ENCODE measurements around the gene GRIK3.
"Not testable (repeated sequence)": the region's sequence is repeated elsewhere in the genome, so short reads cannot be mapped to it uniquely, and the experiment has no call there.

GRIK3 gene

GRCh38 chr1:36900128-36900527 lies 134.2 kb downstream of the GRIK3 start:
- no peak for DNase-seq

GRCh38 chr1:36897813-36898212 lies 136.5 kb downstream of the GRIK3 start:
- DNase-seq: not testable (repeated sequence)

GRCh38 chr1:36894824-36895223 lies 139.5 kb downstream of the GRIK3 start:
- DNase-seq: no peak

DNA sequence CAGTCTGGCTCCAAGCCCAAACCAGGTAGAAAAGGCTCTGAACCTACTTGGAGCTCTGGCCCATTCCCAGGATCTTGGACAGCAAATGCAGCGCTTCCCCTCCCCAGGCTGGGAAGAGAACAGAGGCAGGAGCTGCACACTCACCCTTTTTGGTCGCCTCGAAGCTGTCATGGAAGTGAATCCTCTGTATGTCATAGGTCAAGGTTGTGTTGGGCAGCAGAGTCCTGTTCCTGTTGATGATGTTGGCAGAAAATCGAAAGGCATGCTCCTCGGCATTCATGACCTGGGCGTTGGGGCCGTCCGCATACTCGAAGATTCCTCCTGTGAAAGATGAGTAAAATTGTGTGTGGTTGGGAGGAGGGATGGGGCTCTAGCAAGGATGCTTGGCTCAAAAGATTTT lies 143.5 kb downstream of the GRIK3 start:
- DNase-seq: no peak

- DNase-seq: no peak
Measured at GRCh38 chr1:36889478-36890226, 144.7 kb downstream of the GRIK3 start.

DNA sequence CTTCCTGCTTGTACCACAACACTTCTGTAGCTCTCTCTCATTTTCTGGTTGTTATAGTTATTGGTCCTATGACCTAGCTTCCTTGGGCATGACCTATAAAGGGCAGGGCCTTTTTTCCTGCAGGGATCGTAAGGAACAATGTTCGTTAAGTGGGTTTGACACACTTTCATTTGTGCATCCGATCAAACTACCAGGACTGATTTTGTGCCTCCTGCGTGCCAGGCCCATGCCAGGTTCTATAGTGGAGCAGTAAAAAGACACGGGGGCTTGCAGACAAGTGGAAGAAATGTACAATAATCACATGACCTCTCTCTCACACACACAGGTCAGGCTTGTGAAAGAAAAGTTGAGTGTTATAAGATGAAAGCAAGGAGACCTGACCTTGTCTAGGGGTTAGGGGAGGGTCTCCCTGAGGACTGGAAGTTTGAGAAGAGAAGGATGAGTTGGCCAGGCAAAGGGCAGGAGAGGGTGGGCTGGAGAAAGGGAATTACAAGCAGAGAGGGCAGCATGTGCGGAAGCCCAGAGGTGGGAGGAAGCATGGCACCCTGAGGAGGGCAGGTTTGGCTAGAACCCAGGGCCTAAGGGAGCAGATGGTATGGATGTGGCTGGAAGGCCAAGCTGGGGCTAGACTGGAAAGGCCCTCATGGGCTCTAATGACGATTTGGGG lies 145.4 kb downstream of the GRIK3 start:
- DNase-seq: no peak

- no peak for DNase-seq
Measured at GRCh38 chr1:36885540-36886357, 148.6 kb downstream of the GRIK3 start.

GRCh38 chr1:36884801-36885200 lies 149.5 kb downstream of the GRIK3 start:
- DNase-seq: no peak

GRCh38 chr1:36884029-36884701 lies 150.2 kb downstream of the GRIK3 start:
- no peak for DNase-seq

- DNase-seq: no peak
Measured at GRCh38 chr1:36883315-36883949, 150.9 kb downstream of the GRIK3 start.

DNA sequence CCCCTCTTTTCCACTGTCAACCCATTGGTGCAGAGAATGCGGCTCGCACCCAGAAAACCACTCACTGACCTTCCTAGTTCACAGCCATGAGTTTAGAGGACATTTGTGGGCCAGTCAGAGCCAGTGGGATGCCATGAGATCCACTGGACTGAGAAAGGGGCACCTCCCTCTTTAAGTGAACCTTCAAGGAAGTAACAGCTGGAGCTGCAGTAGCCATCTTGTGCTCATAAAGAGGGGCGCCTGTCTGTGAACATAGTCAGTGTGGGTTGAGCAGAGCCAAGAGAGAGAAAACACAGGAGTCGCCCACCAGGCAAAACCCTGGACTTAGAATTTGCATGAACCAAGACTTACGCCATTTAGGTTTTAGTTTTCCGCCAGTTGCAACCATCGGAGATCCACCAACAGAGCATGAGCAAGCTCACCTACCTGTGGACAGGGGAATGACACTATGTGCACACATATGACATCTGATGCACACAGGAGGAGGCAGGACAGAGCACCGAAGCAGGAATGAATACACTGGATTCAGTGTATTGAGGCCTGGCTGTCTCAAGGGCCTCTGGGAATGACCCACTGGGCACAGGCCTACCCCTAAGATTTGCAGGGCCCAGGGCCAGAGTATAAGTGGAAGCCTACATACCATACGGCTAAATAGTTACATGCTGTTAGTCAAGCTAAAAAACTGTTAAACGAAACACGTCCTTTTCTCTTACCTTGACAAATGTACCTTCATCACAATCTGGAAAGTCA lies 151.6 kb downstream of the GRIK3 start:
- no peak for DNase-seq

DNA sequence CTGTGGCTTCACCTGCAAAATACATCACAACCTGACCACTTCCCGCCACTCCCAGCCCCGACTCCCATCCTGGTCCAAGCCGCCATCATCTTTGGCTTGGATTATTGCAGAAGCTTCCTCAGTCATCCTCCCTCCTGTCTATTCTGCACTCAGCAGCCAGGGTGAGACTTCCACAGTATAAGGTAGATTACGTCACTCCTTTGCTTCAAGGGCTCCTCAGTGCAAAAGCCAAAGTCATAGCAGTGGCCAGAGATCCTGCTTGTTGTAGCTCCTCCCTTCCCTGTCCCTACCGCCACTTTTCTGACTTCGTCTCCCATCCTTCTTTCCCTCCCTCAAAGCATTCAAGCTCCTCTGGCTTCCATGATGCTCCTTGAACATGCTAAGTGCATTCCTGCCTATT lies 152.8 kb downstream of the GRIK3 start:
- no peak for DNase-seq

GRCh38 chr1:36881068-36881405 lies 153.3 kb downstream of the GRIK3 start:
- DNase-seq: no peak

DNA sequence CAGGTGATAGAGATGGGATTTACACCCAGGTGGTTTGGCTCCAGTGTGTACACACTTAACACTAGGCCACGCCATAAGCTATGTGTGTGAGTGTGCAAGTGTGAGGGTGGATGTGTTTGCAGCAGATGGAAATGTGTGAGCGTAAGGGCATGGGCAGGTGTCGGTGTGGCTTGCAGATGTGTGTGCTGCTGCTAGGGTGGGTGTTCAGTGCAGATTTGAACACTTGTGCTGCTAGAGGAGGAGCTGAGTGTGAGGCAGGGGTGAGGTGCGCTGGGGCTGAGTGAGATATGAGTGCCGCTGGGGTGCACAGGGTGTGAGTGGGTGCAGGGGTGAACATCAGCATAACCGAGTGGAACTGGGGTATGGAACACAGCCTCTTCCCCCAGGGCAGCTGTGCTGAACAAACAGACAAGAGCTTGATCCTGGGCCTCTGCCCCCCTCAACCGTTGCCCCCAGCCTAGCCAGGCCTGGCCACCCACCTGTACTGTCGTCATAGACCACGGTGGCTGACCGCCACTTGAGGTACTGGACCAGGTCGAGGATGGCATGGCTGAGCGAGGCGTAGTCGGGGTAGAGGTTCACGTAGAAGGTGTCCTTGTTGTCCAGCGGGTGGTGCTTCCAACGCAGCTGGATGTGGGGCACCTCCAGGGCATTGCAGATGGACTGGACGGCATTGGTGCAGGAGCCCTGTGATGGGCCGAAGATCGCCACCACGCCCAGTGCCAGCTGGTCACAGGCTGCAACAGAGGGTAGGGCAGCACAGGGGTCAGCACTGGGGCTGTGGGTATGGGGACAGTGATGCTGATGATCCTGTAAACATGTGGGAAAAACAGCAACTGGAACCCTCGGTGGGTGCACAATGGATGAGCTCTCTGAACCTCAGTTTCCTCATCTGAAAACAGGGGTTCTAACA lies 153.9 kb downstream of the GRIK3 start:
- no peak for DNase-seq

- no peak for DNase-seq
Measured at GRCh38 chr1:36879613-36880012, 154.7 kb downstream of the GRIK3 start.

DNA sequence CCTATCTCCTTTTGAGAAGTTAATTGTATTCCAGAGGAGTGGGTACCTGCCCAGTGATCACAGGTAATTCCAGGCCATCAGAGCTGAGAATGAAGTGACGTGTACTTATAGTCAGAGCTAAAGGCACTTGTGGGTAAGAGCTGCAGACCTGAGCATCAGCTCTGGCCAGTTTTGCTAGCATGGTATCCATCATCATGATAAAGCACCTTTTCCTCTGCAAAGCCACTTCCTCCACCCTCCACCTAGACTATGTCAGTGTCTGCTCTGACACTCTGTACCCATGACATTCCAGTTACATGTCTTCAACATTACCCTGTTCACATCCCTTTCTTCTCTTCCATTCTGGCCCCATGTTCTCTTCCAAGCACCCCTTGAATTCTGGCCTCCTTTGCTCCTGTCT lies 157.3 kb downstream of the GRIK3 start:
- no peak for DNase-seq

GRCh38 chr1:36874271-36875060 lies 159.8 kb downstream of the GRIK3 start:
- no peak for DNase-seq

DNA sequence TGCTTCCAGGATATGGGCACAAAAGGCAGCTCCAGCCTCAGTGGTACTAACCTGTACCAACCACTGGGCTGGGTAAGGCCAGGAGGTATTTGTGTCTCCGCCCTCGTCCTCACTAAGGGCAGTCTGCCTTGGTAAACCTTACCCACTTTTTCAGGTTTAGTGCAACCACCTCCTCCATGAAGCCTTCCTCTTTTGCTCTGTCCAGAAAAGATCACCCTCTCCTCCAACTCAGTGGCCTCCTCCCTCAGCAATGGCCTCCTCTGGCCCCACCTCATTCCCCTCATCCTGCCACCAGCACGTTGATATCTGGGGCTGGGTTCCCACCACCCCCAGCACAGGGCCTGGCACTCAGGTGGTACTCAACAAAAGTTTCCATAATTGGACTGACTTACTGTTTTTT lies 161.5 kb downstream of the GRIK3 start:
- no peak for DNase-seq

DNA sequence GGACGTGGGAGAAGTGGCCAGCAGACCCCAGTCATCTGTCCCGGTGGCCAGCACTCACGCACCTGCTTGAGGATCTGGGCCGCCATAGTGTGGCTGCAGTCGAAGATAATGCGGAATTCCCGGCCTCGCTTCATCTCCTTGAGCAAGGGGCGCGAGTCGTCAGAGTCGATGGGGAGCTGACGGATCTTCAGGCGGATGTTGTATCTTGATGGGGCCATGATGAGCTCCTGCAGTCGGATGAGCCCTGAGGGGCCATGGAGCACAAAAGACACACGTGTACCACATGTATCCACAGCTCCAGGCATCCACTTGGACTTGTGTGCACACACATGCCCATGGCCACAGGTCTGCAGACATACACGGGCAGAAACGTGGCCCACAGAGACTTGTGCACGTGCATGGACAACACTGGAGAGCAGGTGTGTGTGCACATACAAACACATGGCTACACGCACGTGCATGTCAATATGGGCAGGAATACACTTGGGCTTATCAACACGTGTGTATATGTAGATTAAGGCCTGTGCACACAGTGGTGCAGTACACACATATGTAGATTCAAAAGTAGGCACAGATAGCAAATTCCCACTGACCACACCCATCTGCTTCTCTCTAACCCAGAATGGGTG lies 162.1 kb downstream of the GRIK3 start:
- DNase-seq: no peak

Measured in stimulated activated CD4-positive, alpha-beta T cell treated with anti-CD3 and anti-CD28 coated beads, Interleukin-4, amount 100 ng/mL, for 4 hours (primary cell).